Activated CD8-positive, alpha-beta T cell treated with anti-CD3 and anti-CD28 coated beads for 36 hours (primary cell): ENCODE results near the gene STAP2. TPM values are rescaled to one million over a fixed set of nuclear protein-coding genes. Genes with fewer than 3 reads are reported as not detected.

ENCODE experiments used
- ATAC-seq: fragments of 200-7000 bp; cut with Tn5 transposase; one replicate; pipeline ENCODE4 v1.10.0; 2021; ENCODE audit warnings: mild to moderate bottlenecking, moderate library complexity
- CTCF ChIA-PET: fragments of 350-600 bp; sonication (Branson Sonifier 250); formaldehyde crosslinking; loops from one replicate; lab custom pipeline; 2021; ENCODE audit warnings: antibody characterized with exemption; lab: Charles Lee
- POLR2A ChIA-PET: fragments of 350-600 bp; sonication (Branson Sonifier 250); formaldehyde crosslinking; loops from one replicate; lab custom pipeline; 2021; ENCODE audit warnings: antibody characterized with exemption; lab: Charles Lee
- DNase-seq: peaks from one replicate; pipeline ENCODE4 v3.0.0-alpha.2; 2020
- H3K27ac Mint-ChIP-seq: one replicate; pipeline ENCODE4 v1.8.0; 2021; ENCODE audit warnings: mild to moderate bottlenecking, mixed read lengths
- H3K27me3 Mint-ChIP-seq: one replicate; pipeline ENCODE4 v1.8.0; 2021; ENCODE audit warnings: mixed read lengths
- H3K36me3 Mint-ChIP-seq: one replicate; pipeline ENCODE4 v1.8.0; 2021; ENCODE audit warnings: low read depth, mixed read lengths
- H3K4me1 Mint-ChIP-seq: one replicate; pipeline ENCODE4 v1.8.0; 2021; ENCODE audit warnings: low read depth, mixed read lengths
- H3K4me3 Mint-ChIP-seq: one replicate; pipeline ENCODE4 v1.8.0; 2021; ENCODE audit warnings: mild to moderate bottlenecking, moderate library complexity, mixed read lengths
- H3K9me3 Mint-ChIP-seq: one replicate; pipeline ENCODE4 v1.8.0; 2021; ENCODE audit warnings: mixed read lengths
- intact Hi-C: fragments of 100-400 bp; cut with micrococcal nuclease; formaldehyde crosslinking; loops from one replicate; pipeline ENCODE4 v1.10.0; 2022
- total RNA-seq, 2 experiments: library from RNA; stranded (reverse); gene quantifications; one replicate each; pipeline ENCODE4 v1.2.3, GENCODE V29; 2021
- TF ChIP-seq, protein P1 (sequence below): fragments of 200-600 bp; IDR thresholded peaks from one replicate; pipeline ENCODE4 v1.8.0; 2022; ENCODE audit warnings: antibody characterized with exemption, mild to moderate bottlenecking

Gene STAP2
- total RNA-seq, 2 experiments from 2014 or later, result 9.6 to 14.6 TPM

DNA sequence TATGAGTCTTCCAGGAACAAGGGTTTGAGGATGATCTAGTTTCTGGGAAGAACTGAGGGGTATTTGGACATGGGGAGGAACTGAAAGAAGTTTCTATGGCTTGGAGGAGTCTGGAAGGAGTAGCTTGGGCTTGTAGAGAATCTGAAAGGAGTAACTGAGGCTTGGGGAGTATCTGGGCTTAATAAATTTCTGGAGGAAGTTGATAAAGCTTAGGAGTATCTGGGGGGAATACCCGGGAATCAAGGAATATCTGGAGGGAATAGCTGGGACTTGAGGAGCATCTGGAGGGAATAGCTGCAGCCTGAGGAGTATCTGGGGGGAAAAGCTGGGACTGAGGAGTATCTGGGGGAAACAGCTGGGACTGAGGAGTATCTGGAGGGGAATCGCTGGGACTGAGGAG is 18.2 kb downstream of the STAP2 start:
- ATAC-seq (no peak), DNase-seq (no peak)
- no peaks in the 10 kb centered on the region for H3K4me1 Mint-ChIP-seq
- no peak overlapping the region for H3K4me3 Mint-ChIP-seq
- H3K27ac Mint-ChIP-seq, result no peak overlapping the region
- intact Hi-C loops, result no loop called here
- peaks cover 16% of the 10 kb centered on the region for H3K9me3 Mint-ChIP-seq
- ChIA-PET CTCF (interaction anchor here (0.6 to 4.0 kb wide), 5 partner anchors 18 to 1204 kb away, joined by 3 to 26 read pairs (median 4); no protein-coding TSS in a partner anchor), POLR2A (interaction anchor here (1.0 to 2.3 kb wide), 3 partner anchors 16 to 32 kb away, joined by 3 to 8 read pairs (median 5); partner anchors contain the start of genes FSD1 and MPND)
- no peaks in the 10 kb centered on the region for H3K27me3 Mint-ChIP-seq
- TF ChIP-seq, protein P1, sequence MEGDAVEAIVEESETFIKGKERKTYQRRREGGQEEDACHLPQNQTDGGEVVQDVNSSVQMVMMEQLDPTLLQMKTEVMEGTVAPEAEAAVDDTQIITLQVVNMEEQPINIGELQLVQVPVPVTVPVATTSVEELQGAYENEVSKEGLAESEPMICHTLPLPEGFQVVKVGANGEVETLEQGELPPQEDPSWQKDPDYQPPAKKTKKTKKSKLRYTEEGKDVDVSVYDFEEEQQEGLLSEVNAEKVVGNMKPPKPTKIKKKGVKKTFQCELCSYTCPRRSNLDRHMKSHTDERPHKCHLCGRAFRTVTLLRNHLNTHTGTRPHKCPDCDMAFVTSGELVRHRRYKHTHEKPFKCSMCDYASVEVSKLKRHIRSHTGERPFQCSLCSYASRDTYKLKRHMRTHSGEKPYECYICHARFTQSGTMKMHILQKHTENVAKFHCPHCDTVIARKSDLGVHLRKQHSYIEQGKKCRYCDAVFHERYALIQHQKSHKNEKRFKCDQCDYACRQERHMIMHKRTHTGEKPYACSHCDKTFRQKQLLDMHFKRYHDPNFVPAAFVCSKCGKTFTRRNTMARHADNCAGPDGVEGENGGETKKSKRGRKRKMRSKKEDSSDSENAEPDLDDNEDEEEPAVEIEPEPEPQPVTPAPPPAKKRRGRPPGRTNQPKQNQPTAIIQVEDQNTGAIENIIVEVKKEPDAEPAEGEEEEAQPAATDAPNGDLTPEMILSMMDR, result no peak
- peaks cover 13% of the 10 kb centered on the region for H3K36me3 Mint-ChIP-seq

DNA sequence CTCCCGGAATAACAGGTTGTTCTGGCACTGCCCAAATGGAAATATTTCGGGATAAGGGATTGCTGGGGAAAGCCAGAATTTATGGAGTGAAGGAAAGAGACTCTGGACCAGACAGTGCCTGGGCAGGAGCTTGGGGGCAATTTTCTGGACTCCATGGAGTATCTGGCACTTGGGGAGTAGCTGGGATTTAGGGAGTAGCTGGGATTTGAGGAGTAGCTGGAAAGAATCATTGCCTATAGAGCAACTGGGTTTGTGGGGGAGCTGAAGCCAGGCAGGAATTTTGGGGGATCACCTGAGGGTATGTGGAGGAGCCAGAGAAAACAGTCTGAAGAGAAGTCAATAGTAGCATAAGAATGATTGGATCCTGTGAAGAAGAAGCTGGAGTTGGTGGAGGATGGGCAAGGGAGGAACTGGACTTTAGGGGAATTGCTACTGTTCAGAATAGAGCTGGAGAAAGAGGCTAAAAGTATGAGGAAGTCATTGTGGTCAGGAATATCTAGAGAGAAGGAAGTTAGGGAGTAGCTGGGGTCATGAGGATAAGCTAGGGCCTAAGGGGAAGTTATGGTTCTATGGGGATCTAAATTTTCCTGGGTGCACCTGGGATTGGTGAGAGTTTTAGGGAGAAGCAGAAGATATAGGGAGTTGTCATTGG is 19.4 kb downstream of the STAP2 start:
- H3K9me3 Mint-ChIP-seq, result peaks cover 16% of the 10 kb centered on the region
- ATAC-seq (no peak), DNase-seq (no peak)
- no peaks in the 10 kb centered on the region for H3K27me3 Mint-ChIP-seq
- ChIA-PET POLR2A (interaction anchor here (1.0 to 2.3 kb wide), 5 partner anchors 15 to 33 kb away, joined by 3 to 8 read pairs (median 3); partner anchors contain the start of genes FSD1 and MPND), CTCF (interaction anchor here (0.5 to 4.0 kb wide), 7 partner anchors 16 to 187 kb away, joined by 3 to 26 read pairs (median 4); no protein-coding TSS in a partner anchor)
- H3K4me3 Mint-ChIP-seq, result no peak overlapping the region
- H3K27ac Mint-ChIP-seq, result no peak overlapping the region
- H3K36me3 Mint-ChIP-seq, result peaks cover 13% of the 10 kb centered on the region
- intact Hi-C loops, result no loop called here
- no peaks in the 10 kb centered on the region for H3K4me1 Mint-ChIP-seq
- TF ChIP-seq, protein P1, result no peak

DNA sequence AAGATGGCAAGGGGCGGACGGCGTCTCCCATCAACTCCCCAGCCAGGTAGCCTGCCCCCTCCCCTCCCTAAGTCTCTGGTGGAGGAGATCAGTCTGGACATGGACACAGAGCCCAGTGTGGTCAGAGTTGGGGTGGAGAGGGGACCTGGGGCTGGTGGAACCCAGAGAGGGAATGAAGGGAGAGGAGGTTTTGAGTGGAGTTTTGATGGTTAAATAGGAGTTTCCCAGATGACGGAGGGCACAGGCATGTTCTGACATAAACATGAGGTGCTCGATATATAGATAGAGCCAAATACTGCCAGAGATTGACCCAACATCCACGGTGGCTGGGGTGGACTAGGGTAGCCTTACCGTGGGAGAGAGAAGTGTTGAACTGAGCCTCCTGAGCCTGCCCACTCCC is 20.2 kb downstream of the STAP2 start:
- Mint-ChIP-seq H3K9me3 (peaks cover 16% of the 10 kb centered on the region), H3K36me3 (peaks cover 13% of the 10 kb centered on the region), H3K27me3 (no peaks in the 10 kb centered on the region), H3K4me3 (no peak overlapping the region), H3K27ac (no peak overlapping the region), H3K4me1 (no peaks in the 10 kb centered on the region)
- TF ChIP-seq, protein P1, result no peak
- DNase-seq (no peak), ATAC-seq (no peak)
- intact Hi-C loops, result no loop called here
- POLR2A ChIA-PET, result interaction anchor here (1.0 to 2.3 kb wide), 3 partner anchors 16 to 25 kb away, joined by 3 to 8 read pairs (median 3); partner anchors contain the start of gene MPND
- CTCF ChIA-PET, result interaction anchor here (1.1 to 2.3 kb wide), 3 partner anchors 34 to 62 kb away, joined by 3 to 8 read pairs (median 4); no protein-coding TSS in a partner anchor

DNA sequence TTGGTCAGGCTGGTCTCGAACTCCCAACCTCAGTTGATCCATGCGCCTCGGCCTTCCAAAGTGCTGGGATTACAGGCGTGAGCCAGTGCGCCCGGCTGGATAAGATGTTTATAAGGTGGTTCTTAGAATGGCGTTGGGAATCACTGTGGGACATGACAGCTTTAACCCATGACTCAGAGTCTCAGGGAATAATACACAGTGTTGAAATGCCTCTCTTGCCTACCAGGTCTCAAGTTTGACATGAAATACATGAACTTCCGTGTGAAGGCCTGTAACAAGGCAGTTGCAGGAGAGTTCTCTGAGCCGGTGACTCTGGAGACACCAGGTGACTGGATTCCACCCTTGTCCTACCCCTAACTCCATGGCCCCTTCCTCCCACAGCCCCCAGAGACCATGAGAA is 21.7 kb downstream of the STAP2 start:
- ChIA-PET POLR2A (no interaction called here), CTCF (interaction anchor here (1.4 kb wide), 1 partner anchor 50 kb away, joined by 5 read pairs; no protein-coding TSS in a partner anchor)
- H3K9me3 Mint-ChIP-seq, result peaks cover 13% of the 10 kb centered on the region

More for the DNA sequence above, 21.7 kb downstream of the STAP2 start:
- Mint-ChIP-seq H3K27me3 (no peaks in the 10 kb centered on the region), H3K4me1 (no peaks in the 10 kb centered on the region), H3K27ac (no peak overlapping the region), H3K4me3 (no peak overlapping the region), H3K36me3 (peaks cover 13% of the 10 kb centered on the region)
- ATAC-seq, result no peak
- TF ChIP-seq, protein P1, result no peak
- no peak for DNase-seq
- intact Hi-C loops, result no loop called here
